Karpas-422 (cell line): ENCODE data around the gene MRGPRF. TPM values are rescaled to one million over a fixed set of nuclear protein-coding genes. Genes with fewer than 3 reads are reported as not detected.

Experiments used
- DNase-seq: peaks from one replicate; pipeline ENCODE4 v3.0.0-alpha.2; 2015
- H2AFZ ChIP-seq: fragments of 200-600 bp; sonication (generic); 2 replicates; pipeline ENCODE4 v1.6.1; 2014; ENCODE audit warnings: antibody characterized with exemption, low read length, mixed read lengths
- H3K27ac ChIP-seq: fragments of 200-600 bp; sonication (generic); 2 replicates; pipeline ENCODE4 v1.5.1; 2014; ENCODE audit warnings: mild to moderate bottlenecking, low read length, moderate library complexity
- H3K27me3 ChIP-seq: fragments of 200-600 bp; sonication (generic); 2 replicates; pipeline ENCODE4 v1.6.1; 2014; ENCODE audit warnings: low read length, mixed read lengths
- H3K36me3 ChIP-seq: fragments of 200-600 bp; sonication (generic); 2 replicates; pipeline ENCODE4 v1.6.1; 2014; ENCODE audit warnings: low read length, mixed read lengths; ENCODE audit not compliant: insufficient read depth
- H3K4me1 ChIP-seq: fragments of 200-600 bp; sonication (generic); 2 replicates; pipeline ENCODE4 v1.6.1; 2014; ENCODE audit warnings: mild to moderate bottlenecking, low read length, mixed read lengths
- H3K4me2 ChIP-seq: fragments of 200-600 bp; sonication (generic); 2 replicates; pipeline ENCODE4 v1.6.1; 2014; ENCODE audit warnings: low read length, low read depth, mild to moderate bottlenecking; ENCODE audit not compliant: poor library complexity, severe bottlenecking
- H3K4me3 ChIP-seq: fragments of 200-600 bp; sonication (generic); 2 replicates; pipeline ENCODE4 v1.5.1; 2014; ENCODE audit warnings: mild to moderate bottlenecking, antibody characterized with exemption, low read length, mixed read lengths
- H3K79me2 ChIP-seq: fragments of 200-600 bp; sonication (generic); 2 replicates; pipeline ENCODE4 v1.6.1; 2014; ENCODE audit warnings: mild to moderate bottlenecking, low read length, mixed read lengths
- H3K9ac ChIP-seq: fragments of 200-600 bp; sonication (generic); 2 replicates; pipeline ENCODE4 v1.6.0; 2014; ENCODE audit warnings: low read length
- H3K9me2 ChIP-seq: fragments of 200-600 bp; sonication (generic), shearing (Covaris generic); replicated peaks from 2 replicates; pipeline ENCODE4 v1.6.0; 2014; ENCODE audit warnings: mild to moderate bottlenecking, low read length, moderate library complexity; ENCODE audit not compliant: insufficient read depth
- H3K9me3 ChIP-seq: fragments of 300-700, 200-600 bp; sonication (generic); 2 replicates; pipeline ENCODE4 v1.6.1; 2014; ENCODE audit warnings: low read length, mixed read lengths
- H4K20me1 ChIP-seq: fragments of 200-600 bp; sonication (generic); 2 replicates; pipeline ENCODE4 v1.6.1; 2014; ENCODE audit warnings: mild to moderate bottlenecking, antibody characterized with exemption, low read length, low read depth; ENCODE audit not compliant: insufficient read depth
- total RNA-seq: library from RNA; depleted of rRNA; stranded (reverse); fragments of >200 nt; shearing (Covaris generic); gene quantifications from 2 replicates; pipeline ENCODE4 v1.2.3, GENCODE V29; 2014; ENCODE audit warnings: low replicate concordance; rRNA removed

MRGPRF gene
- total RNA-seq: not detected in 2 replicates

DNA sequence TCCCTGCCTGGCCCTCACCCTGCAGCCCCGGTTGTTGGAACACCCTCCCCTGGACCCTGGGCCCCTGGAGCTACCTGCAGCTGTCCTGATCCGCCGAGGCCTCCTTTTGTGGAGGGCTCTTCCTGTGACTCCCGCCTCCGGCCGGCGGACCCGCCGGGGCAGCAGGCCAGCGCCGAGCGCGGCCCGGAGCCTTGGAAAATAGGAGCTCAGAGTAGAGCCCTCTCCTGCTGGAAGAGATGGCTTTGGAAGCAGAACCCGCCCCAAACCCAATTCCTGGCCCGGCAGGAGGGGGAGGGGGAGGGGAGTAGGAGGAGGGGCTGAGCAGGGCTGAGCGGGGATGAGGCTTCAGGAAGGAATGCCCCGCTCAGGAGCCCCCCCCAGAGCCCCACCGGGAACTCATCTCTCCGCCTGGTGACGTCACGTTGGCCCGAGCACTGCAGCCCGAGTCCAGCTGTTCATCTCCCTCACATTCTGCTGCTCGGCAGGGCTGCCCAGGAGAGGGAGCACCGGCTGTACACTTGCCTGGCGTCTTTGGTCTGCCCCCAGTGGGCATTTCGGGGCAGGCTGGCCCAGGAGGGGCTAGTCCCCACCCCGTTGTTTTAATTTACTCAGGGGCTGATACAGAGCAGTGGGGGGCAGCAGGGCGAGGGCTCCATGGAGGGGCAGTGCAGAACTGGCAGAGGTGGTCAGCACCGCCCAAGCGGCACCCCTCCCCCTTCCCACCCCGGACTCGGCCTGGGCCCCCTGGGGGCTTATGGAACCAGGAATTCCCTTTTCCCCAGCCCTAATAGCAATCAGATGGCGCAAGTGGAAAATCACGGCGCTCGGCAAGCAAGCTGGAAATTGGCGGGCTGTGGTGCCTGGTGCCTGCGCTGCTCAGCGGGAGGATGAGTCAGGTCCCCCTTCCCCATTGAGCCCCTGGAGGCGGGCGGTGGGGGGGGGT lies at the start of gene MRGPRF:
Gene MRGPRF, minus strand, starts transcription at position 238 of the 943 bp plus-strand sequence. CDS start 3,345 bp downstream, outside the sequence.
- DNase-seq: peak; percentile 52
- Histone ChIP-seq H3K9me2 (no peaks in the 10 kb centered on the region), H3K9me3 (no peaks in the 10 kb centered on the region), H3K4me3 (no peak within 1 kb of the TSS), H2AFZ (no peak within 1 kb of the TSS), H3K79me2 (no peaks in the 10 kb centered on the region), H4K20me1 (no peaks in the 10 kb centered on the region), H3K9ac (no peak within 1 kb of the TSS), H3K4me1 (peaks cover 9% of the 10 kb centered on the region), H3K27me3 (no peaks in the 10 kb centered on the region), H3K27ac (no peak within 1 kb of the TSS), H3K4me2 (no peak within 1 kb of the TSS), H3K36me3 (no peaks in the 10 kb centered on the region)

- peaks cover 92% of the 10 kb centered on the region for H3K79me2 ChIP-seq
These were observed 49.3 kb upstream of the MRGPRF start for GRCh38 chr11:69062169-69062855.

GRCh38 chr11:69061713-69062053 lies 48.6 kb upstream of the MRGPRF start:
- H3K9me3 ChIP-seq: no peaks in the 10 kb centered on the region
- H3K4me2 ChIP-seq: no peak overlapping the region
- no peaks in the 10 kb centered on the region for H3K9me2 ChIP-seq
- peak overlapping the region; percentile 24; the same call in 1 of the 2 replicates for H3K27ac ChIP-seq
- peaks cover 19% of the 10 kb centered on the region for H3K36me3 ChIP-seq
- peaks cover 92% of the 10 kb centered on the region for H3K79me2 ChIP-seq
- no peak overlapping the region for H3K4me3 ChIP-seq
- DNase-seq: no peak
- no peak overlapping the region for H2AFZ ChIP-seq
- peaks cover 31% of the 10 kb centered on the region for H3K4me1 ChIP-seq
- no peaks in the 10 kb centered on the region for H3K27me3 ChIP-seq
- H3K9ac ChIP-seq: no peak overlapping the region
- H4K20me1 ChIP-seq: peaks cover 73% of the 10 kb centered on the region

More at GRCh38 chr11:69062169-69062855, 49.3 kb upstream of the MRGPRF start:
- no peaks in the 10 kb centered on the region for H3K9me2 ChIP-seq
- no peak overlapping the region for H3K4me3 ChIP-seq
- no peak overlapping the region for H3K27ac ChIP-seq
- DNase-seq: no peak
- no peaks in the 10 kb centered on the region for H3K9me3 ChIP-seq
- peaks cover 18% of the 10 kb centered on the region for H3K36me3 ChIP-seq
- peaks cover 24% of the 10 kb centered on the region for H3K4me1 ChIP-seq
- no peak overlapping the region for H2AFZ ChIP-seq
- no peak overlapping the region for H3K9ac ChIP-seq
- H3K4me2 ChIP-seq: no peak overlapping the region
- no peaks in the 10 kb centered on the region for H3K27me3 ChIP-seq
- H4K20me1 ChIP-seq: peaks cover 75% of the 10 kb centered on the region

GRCh38 chr11:69060806-69061712 lies 48.0 kb upstream of the MRGPRF start:
- Histone ChIP-seq H3K4me1 (peaks cover 37% of the 10 kb centered on the region), H4K20me1 (peaks cover 67% of the 10 kb centered on the region; the same call in 1 of the 2 replicates), H3K4me2 (no peak overlapping the region), H3K79me2 (peaks cover 89% of the 10 kb centered on the region), H3K9me2 (no peaks in the 10 kb centered on the region), H3K36me3 (peaks cover 19% of the 10 kb centered on the region), H3K9ac (no peak overlapping the region), H3K27ac (peak overlapping the region; percentile 24; the same call in 1 of the 2 replicates), H2AFZ (no peak overlapping the region), H3K4me3 (no peak overlapping the region), H3K9me3 (no peaks in the 10 kb centered on the region), H3K27me3 (no peaks in the 10 kb centered on the region)
- DNase-seq: no peak

DNA sequence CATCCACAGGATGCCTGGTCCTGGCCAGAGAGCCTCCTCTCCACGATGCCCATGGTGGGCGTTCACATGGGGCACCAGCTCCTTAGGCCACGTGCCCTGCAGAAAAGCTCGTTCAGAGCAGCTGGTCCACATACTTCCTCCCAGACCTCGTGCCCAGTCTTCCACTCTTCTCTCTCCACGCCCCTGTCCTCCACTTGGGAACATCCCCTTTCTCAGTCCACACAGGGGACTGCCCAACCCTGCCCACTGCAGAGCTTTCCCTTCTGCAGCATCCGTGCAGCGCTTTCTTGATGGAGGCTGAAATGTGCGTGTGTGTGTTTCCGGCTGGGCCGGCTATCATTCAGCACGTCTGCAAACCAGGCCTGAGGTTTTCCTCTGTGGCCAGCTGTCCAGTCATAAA lies 46.9 kb upstream of the MRGPRF start:
- Histone ChIP-seq H3K9ac (no peak overlapping the region), H3K4me3 (no peak overlapping the region), H2AFZ (no peak overlapping the region), H3K9me2 (no peaks in the 10 kb centered on the region), H3K36me3 (peaks cover 19% of the 10 kb centered on the region), H4K20me1 (peaks cover 56% of the 10 kb centered on the region; the same call in 1 of the 2 replicates), H3K4me2 (no peak overlapping the region), H3K27me3 (no peaks in the 10 kb centered on the region), H3K79me2 (peaks cover 81% of the 10 kb centered on the region), H3K27ac (no peak overlapping the region), H3K4me1 (peaks cover 48% of the 10 kb centered on the region), H3K9me3 (no peaks in the 10 kb centered on the region)
- DNase-seq: no peak

GRCh38 chr11:69059429-69059828 lies 46.4 kb upstream of the MRGPRF start:
- Histone ChIP-seq H3K27ac (no peak overlapping the region), H3K9ac (peak overlapping the region; percentile 13; the same call in 1 of the 2 replicates), H3K27me3 (no peaks in the 10 kb centered on the region), H3K9me3 (no peaks in the 10 kb centered on the region), H3K36me3 (peaks cover 21% of the 10 kb centered on the region), H2AFZ (no peak overlapping the region), H3K79me2 (peaks cover 81% of the 10 kb centered on the region), H3K4me1 (peaks cover 53% of the 10 kb centered on the region), H3K4me3 (no peak overlapping the region), H4K20me1 (peaks cover 54% of the 10 kb centered on the region; the same call in 1 of the 2 replicates), H3K9me2 (no peaks in the 10 kb centered on the region), H3K4me2 (no peak overlapping the region)
- DNase-seq: no peak

DNA sequence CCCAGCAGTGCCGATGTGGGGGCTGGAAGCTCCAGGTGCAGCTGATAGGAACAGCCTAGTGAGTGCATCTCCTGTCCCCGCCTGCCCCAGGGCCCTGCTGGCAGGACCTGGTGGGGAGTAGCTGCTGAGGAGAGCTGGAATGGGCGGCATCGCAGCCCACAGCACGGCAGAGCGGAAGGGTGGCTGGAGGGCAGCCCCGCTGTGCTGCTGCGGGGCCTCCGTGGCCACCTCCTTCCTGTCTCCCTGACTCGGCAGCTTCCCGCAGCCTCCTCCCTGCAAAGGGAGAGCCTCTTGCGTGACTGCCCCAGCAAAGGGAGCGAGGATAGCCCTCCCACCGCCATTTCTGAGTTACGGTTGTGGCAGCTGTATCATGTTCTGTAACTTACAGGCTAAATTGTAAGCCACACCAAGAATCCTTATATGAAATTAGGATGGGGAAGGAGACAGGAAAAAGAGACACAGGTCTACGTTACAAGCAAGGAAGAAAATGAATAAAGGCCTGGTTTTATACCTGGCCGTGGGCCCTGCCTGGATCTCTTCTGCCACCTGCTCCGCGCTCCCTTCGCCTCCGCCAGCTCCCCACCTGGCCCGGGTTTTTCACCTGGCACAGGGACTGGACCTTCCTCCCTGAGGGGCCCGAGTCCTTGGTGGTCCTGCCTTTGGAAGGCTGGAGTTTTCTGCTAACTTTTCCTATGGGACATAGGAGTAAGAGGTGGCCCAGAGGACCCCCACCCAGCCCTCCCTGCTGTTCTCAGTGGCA lies 45.6 kb upstream of the MRGPRF start:
- Histone ChIP-seq H3K4me2 (no peak overlapping the region), H3K4me1 (peaks cover 60% of the 10 kb centered on the region), H3K27me3 (no peaks in the 10 kb centered on the region), H3K36me3 (peaks cover 25% of the 10 kb centered on the region), H2AFZ (no peak overlapping the region), H3K79me2 (peaks cover 86% of the 10 kb centered on the region), H3K9me3 (no peaks in the 10 kb centered on the region), H4K20me1 (peaks cover 53% of the 10 kb centered on the region; the same call in 1 of the 2 replicates), H3K9ac (no peak overlapping the region), H3K4me3 (no peak overlapping the region), H3K27ac (no peak overlapping the region), H3K9me2 (no peaks in the 10 kb centered on the region)
- no peak for DNase-seq
